Measurements from ENCODE around the gene CEP89.
"Not testable (repeated sequence)": the region's sequence is repeated elsewhere in the genome, so short reads cannot be mapped to it uniquely, and the experiment has no call there.

DNA sequence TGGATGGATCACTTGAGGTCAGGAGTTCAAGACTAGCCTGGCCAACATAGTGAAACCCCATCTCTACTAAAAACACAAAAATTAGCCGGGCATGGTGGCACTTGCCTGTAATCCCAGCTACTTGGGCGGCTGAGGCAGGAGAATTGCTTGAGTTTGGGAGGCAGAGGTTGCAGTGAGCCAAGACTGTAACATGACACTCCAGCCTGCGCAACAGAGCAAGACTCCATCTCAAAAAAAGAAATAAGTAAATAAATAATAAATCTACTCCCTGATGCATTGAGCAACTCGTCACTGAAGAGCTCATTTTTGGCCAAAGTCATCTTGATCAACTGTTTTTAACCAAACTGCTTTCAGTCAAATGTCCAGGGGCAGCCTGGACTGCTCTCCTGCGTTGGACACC lies 30.5 kb downstream of the CEP89 start:
- TF ChIP-seq, protein P1, sequence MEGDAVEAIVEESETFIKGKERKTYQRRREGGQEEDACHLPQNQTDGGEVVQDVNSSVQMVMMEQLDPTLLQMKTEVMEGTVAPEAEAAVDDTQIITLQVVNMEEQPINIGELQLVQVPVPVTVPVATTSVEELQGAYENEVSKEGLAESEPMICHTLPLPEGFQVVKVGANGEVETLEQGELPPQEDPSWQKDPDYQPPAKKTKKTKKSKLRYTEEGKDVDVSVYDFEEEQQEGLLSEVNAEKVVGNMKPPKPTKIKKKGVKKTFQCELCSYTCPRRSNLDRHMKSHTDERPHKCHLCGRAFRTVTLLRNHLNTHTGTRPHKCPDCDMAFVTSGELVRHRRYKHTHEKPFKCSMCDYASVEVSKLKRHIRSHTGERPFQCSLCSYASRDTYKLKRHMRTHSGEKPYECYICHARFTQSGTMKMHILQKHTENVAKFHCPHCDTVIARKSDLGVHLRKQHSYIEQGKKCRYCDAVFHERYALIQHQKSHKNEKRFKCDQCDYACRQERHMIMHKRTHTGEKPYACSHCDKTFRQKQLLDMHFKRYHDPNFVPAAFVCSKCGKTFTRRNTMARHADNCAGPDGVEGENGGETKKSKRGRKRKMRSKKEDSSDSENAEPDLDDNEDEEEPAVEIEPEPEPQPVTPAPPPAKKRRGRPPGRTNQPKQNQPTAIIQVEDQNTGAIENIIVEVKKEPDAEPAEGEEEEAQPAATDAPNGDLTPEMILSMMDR (IDR thresholded peaks at IDR 0.05): not testable (repeated sequence)
- TF ChIP-seq POLR2A, EP300 (IDR thresholded peaks at IDR 0.05): not testable (repeated sequence)
